Liver (tissue), 9 donors: Measurements from ENCODE around the gene RPL23. TPM values are rescaled to one million over a fixed set of nuclear protein-coding genes. Genes with fewer than 3 reads are reported as not detected.
A peak's percentile ranks its signal among the peaks of the same experiment; 100 is the strongest.

Experiments
- DNase-seq: peaks from one replicate; pipeline ENCODE4 v3.0.0-alpha.2; 2017; ENCODE audit warnings: low spot score
- H3K27ac ChIP-seq, 2 donors: one replicate each; pipeline ENCODE4 v1.7.0; 2013; ENCODE audit warnings: inconsistent platforms in 2 of 2, low read length in 2 of 2, control low read depth in 1 of 2, low read depth in 1 of 2, mild to moderate bottlenecking in 1 of 2
- H3K27me3 ChIP-seq, 4 donors: one replicate each; pipeline versions ENCODE4 v1.6.1 to v1.7.0; 2013; ENCODE audit warnings: low read length in 3 of 4, inconsistent platforms in 1 of 4, mild to moderate bottlenecking in 1 of 4, moderate library complexity in 1 of 4; ENCODE audit not compliant: control insufficient read depth in 4 of 4, insufficient read depth in 4 of 4
- H3K36me3 ChIP-seq, 4 donors: one replicate each; pipeline versions ENCODE4 v1.6.1 to v1.7.0; 2013; ENCODE audit warnings: low read length in 3 of 4, mild to moderate bottlenecking in 3 of 4, low read depth in 1 of 4, moderate library complexity in 1 of 4; ENCODE audit not compliant: control insufficient read depth in 4 of 4, insufficient read depth in 3 of 4
- H3K4me1 ChIP-seq, 4 donors: one replicate each; pipeline versions ENCODE4 v1.6.1 to v1.7.0; 2013; ENCODE audit warnings: low read length in 3 of 4, mild to moderate bottlenecking in 3 of 4, moderate library complexity in 1 of 4; ENCODE audit not compliant: control insufficient read depth in 4 of 4, insufficient read depth in 4 of 4
- H3K4me3 ChIP-seq, 3 donors: one replicate each; pipeline versions ENCODE4 v1.6.1 to v1.7.0; 2013; ENCODE audit warnings: low read length in 3 of 3, control low read depth in 1 of 3, low read depth in 1 of 3, mild to moderate bottlenecking in 1 of 3
- H3K9ac ChIP-seq, 2 donors: one replicate each; pipeline ENCODE4 v1.7.0; 2013; ENCODE audit warnings: low read length in 2 of 2, mild to moderate bottlenecking in 2 of 2, moderate library complexity in 2 of 2, control low read depth in 1 of 2, low read depth in 1 of 2
- H3K9me3 ChIP-seq, 4 donors: one replicate each; pipeline versions ENCODE4 v1.6.1 to v1.7.0; 2013; ENCODE audit warnings: low read length in 3 of 4; ENCODE audit not compliant: control insufficient read depth in 4 of 4
- EGR1 ChIP-seq, 2 donors: IDR thresholded peaks; 2 replicates each; pipeline ENCODE4 v1.6.1; 2016 to 2018; ENCODE audit warnings: antibody characterized with exemption in 2 of 2, low read depth in 2 of 2
- FOXA1 ChIP-seq: IDR thresholded peaks from 2 replicates; pipeline ENCODE4 v1.6.1; 2016; ENCODE audit warnings: antibody characterized with exemption
- FOXA2 ChIP-seq: IDR thresholded peaks from 2 replicates; pipeline ENCODE4 v1.6.1; 2016; ENCODE audit warnings: antibody characterized with exemption
- GABPA ChIP-seq, 2 donors: IDR thresholded peaks in 1 of 2; conservative IDR thresholded peaks in 1 of 2; 2 replicates each; pipeline ENCODE4 v1.6.1; 2016; ENCODE audit warnings: antibody characterized with exemption in 2 of 2, mild to moderate bottlenecking in 1 of 2, moderate library complexity in 1 of 2
- HNF4A ChIP-seq, 2 donors: conservative IDR thresholded peaks; 2 replicates each; pipeline ENCODE4 v1.6.1; 2016; ENCODE audit warnings: antibody characterized with exemption in 2 of 2, mild to moderate bottlenecking in 2 of 2
- HNF4G ChIP-seq: IDR thresholded peaks from 2 replicates; pipeline ENCODE4 v1.6.1; 2016; ENCODE audit warnings: antibody characterized with exemption
- JUND ChIP-seq, 2 donors: IDR thresholded peaks; 2 replicates each; pipeline ENCODE4 v1.6.1; 2016; ENCODE audit warnings: antibody characterized with exemption in 2 of 2
- NR2F2 ChIP-seq: IDR thresholded peaks from 2 replicates; pipeline ENCODE4 v1.6.1; 2016; ENCODE audit warnings: antibody characterized with exemption
- RAD21 ChIP-seq, 2 donors: IDR thresholded peaks; 2 replicates each; pipeline ENCODE4 v1.6.1; 2016; ENCODE audit warnings: antibody characterized with exemption in 2 of 2, mild to moderate bottlenecking in 2 of 2
- RXRA ChIP-seq, 2 donors: IDR thresholded peaks; 2 replicates each; pipeline ENCODE4 v1.6.1; 2017 to 2018; ENCODE audit warnings: antibody characterized with exemption in 2 of 2, mild to moderate bottlenecking in 1 of 2
- SP1 ChIP-seq: IDR thresholded peaks from 2 replicates; pipeline ENCODE4 v1.6.1; 2018; ENCODE audit warnings: antibody characterized with exemption, mild to moderate bottlenecking
- TAF1 ChIP-seq: conservative IDR thresholded peaks from 2 replicates; pipeline ENCODE4 v1.6.1; 2016; ENCODE audit warnings: antibody characterized with exemption, mild to moderate bottlenecking
- YY1 ChIP-seq: IDR thresholded peaks from 2 replicates; pipeline ENCODE4 v1.6.1; 2016; ENCODE audit warnings: antibody characterized with exemption, mild to moderate bottlenecking
- WGBS: extraction: QIAGEN DNeasy Blood & Tissue Kit; methylation state at CpG from one replicate; pipeline ENCODE4 v1.1.7; 2013; 5-methylcytosine and 5-hydroxymethylcytosine counted together
- polyA plus RNA-seq, 2 donors: library from polyadenylated mRNA; stranded (reverse) in 1 of 2; unstranded in 1 of 2; fragments of 200-250 nt in 1 of 2; fragments of >200 nt in 1 of 2; fragmentation: Nextera tagmentation in 1 of 2; extraction: Ambion mirVana in 1 of 2; gene quantifications; one replicate each; pipeline versions ENCODE4 v1.2.1 to v1.2.3, GENCODE V29; 2013 to 2015
- total RNA-seq, 2 donors: library from RNA; depleted of rRNA; stranded (reverse); fragments of >200 nt; gene quantifications; one replicate each; pipeline ENCODE4 v1.2.3, GENCODE V29; 2014
- TF ChIP-seq, protein P1 (sequence below): fragments of 150-350 bp; IDR thresholded peaks from 2 replicates; pipeline ENCODE4 v1.5.1; 2017; ENCODE audit warnings: improper control_type of control experiment, low read depth, low read length; ENCODE audit not compliant: missing input control
- TF ChIP-seq, protein P2 (sequence below): IDR thresholded peaks from 2 replicates; pipeline ENCODE4 v1.6.1; 2016; ENCODE audit warnings: antibody characterized with exemption
- TF ChIP-seq, protein P3 (sequence below): IDR thresholded peaks from 2 replicates; pipeline ENCODE4 v1.6.1; 2016; ENCODE audit warnings: antibody characterized with exemption
- TF ChIP-seq, protein P4 (sequence below): IDR thresholded peaks from 2 replicates; pipeline ENCODE4 v1.6.1; 2016; ENCODE audit warnings: antibody characterized with exemption
- TF ChIP-seq, protein P5 (sequence below): IDR thresholded peaks from 2 replicates; pipeline ENCODE4 v1.6.1; 2016; ENCODE audit warnings: antibody characterized with exemption, mild to moderate bottlenecking
- donor health status: healthy.
- donor health status: healthy.
- donor health status: healthy.
- donor health status: healthy.
- donor health status: healthy.

The RPL23 gene
- total and polyA plus RNA-seq, 4 donors: 284 to 797 (median 646) TPM

DNA sequence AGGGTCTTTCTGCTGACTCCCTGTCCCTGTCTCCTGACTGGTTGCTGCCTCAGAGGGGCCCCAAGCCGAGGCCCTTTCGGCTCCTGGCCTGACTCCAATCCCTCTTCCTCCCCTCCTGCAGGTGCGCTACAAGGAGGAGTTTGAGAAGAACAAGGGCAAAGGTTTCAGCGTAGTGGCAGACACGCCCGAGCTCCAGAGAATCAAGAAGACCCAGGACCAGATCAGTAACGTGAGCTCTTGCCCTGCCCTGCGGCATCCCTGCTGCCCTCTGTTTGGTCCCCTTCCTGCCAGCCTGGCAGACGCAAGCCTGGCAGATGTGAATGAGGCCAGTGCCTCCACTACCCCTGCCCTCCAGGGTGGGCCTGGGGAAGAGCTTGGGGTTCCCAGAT lies 44.8 kb upstream of the RPL23 start:
- TF ChIP-seq FOXA1 (no peak), FOXA2 (no peak), GABPA (IDR thresholded peaks at IDR 0.05 in 1 of 2, conservative IDR thresholded peaks at IDR 0.05 in 1 of 2) (no peak), RXRA (IDR thresholded peaks at IDR 0.05) (no peak), TAF1 (no peak), EGR1 (IDR thresholded peaks at IDR 0.05; ENCODE audit: low read depth in 2 of 2) (no peak), JUND (IDR thresholded peaks at IDR 0.05) (no peak), NR2F2 (no peak), HNF4A (conservative IDR thresholded peaks at IDR 0.05) (no peak), YY1 (no peak), SP1 (no peak), HNF4G (no peak), RAD21 (IDR thresholded peaks at IDR 0.05) (no peak)
- TF ChIP-seq, protein P1, sequence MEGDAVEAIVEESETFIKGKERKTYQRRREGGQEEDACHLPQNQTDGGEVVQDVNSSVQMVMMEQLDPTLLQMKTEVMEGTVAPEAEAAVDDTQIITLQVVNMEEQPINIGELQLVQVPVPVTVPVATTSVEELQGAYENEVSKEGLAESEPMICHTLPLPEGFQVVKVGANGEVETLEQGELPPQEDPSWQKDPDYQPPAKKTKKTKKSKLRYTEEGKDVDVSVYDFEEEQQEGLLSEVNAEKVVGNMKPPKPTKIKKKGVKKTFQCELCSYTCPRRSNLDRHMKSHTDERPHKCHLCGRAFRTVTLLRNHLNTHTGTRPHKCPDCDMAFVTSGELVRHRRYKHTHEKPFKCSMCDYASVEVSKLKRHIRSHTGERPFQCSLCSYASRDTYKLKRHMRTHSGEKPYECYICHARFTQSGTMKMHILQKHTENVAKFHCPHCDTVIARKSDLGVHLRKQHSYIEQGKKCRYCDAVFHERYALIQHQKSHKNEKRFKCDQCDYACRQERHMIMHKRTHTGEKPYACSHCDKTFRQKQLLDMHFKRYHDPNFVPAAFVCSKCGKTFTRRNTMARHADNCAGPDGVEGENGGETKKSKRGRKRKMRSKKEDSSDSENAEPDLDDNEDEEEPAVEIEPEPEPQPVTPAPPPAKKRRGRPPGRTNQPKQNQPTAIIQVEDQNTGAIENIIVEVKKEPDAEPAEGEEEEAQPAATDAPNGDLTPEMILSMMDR: no peak
- TF ChIP-seq, protein P2, sequence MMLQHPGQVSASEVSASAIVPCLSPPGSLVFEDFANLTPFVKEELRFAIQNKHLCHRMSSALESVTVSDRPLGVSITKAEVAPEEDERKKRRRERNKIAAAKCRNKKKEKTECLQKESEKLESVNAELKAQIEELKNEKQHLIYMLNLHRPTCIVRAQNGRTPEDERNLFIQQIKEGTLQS: no peak
- TF ChIP-seq, protein P3, sequence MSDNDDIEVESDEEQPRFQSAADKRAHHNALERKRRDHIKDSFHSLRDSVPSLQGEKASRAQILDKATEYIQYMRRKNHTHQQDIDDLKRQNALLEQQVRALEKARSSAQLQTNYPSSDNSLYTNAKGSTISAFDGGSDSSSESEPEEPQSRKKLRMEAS: no peak
- TF ChIP-seq, protein P4, sequence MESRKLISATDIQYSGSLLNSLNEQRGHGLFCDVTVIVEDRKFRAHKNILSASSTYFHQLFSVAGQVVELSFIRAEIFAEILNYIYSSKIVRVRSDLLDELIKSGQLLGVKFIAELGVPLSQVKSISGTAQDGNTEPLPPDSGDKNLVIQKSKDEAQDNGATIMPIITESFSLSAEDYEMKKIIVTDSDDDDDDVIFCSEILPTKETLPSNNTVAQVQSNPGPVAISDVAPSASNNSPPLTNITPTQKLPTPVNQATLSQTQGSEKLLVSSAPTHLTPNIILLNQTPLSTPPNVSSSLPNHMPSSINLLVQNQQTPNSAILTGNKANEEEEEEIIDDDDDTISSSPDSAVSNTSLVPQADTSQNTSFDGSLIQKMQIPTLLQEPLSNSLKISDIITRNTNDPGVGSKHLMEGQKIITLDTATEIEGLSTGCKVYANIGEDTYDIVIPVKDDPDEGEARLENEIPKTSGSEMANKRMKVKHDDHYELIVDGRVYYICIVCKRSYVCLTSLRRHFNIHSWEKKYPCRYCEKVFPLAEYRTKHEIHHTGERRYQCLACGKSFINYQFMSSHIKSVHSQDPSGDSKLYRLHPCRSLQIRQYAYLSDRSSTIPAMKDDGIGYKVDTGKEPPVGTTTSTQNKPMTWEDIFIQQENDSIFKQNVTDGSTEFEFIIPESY: no peak
- TF ChIP-seq, protein P5, sequence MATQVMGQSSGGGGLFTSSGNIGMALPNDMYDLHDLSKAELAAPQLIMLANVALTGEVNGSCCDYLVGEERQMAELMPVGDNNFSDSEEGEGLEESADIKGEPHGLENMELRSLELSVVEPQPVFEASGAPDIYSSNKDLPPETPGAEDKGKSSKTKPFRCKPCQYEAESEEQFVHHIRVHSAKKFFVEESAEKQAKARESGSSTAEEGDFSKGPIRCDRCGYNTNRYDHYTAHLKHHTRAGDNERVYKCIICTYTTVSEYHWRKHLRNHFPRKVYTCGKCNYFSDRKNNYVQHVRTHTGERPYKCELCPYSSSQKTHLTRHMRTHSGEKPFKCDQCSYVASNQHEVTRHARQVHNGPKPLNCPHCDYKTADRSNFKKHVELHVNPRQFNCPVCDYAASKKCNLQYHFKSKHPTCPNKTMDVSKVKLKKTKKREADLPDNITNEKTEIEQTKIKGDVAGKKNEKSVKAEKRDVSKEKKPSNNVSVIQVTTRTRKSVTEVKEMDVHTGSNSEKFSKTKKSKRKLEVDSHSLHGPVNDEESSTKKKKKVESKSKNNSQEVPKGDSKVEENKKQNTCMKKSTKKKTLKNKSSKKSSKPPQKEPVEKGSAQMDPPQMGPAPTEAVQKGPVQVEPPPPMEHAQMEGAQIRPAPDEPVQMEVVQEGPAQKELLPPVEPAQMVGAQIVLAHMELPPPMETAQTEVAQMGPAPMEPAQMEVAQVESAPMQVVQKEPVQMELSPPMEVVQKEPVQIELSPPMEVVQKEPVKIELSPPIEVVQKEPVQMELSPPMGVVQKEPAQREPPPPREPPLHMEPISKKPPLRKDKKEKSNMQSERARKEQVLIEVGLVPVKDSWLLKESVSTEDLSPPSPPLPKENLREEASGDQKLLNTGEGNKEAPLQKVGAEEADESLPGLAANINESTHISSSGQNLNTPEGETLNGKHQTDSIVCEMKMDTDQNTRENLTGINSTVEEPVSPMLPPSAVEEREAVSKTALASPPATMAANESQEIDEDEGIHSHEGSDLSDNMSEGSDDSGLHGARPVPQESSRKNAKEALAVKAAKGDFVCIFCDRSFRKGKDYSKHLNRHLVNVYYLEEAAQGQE: no peak
- Histone ChIP-seq H3K27ac (peak overlapping the region; percentile 44 to 76), H3K4me1 (peaks cover 24 to 59% (median 50%) of the 10 kb centered on the region in 4 donors), H3K27me3 (no peaks in the 10 kb centered on the region), H3K36me3 (peaks cover 0 to 6% (median 3%) of the 10 kb centered on the region in 4 donors), H3K9me3 (no peaks in the 10 kb centered on the region), H3K9ac (no peak overlapping the region), H3K4me3 (no peak overlapping the region)
- DNase-seq: no peak
- WGBS: 52% methylated on average over 9 of the region's 9 CpGs
